ENCODE measurements around the gene PTK6. TPM values are rescaled to one million over a fixed set of nuclear protein-coding genes. Genes with fewer than 3 reads are reported as not detected.

PTK6 gene
- polyA plus RNA-seq, 4 donors, result 0.56 to 87.0 (median 47.5) TPM

- peaks cover 0 to 4% (median 0%) of the 10 kb centered on the region in 3 donors for H3K36me3 ChIP-seq (ENCODE audit: control insufficient read depth in 3 of 3, insufficient read depth in 2 of 3, low read depth in 1 of 3, low read length in 3 of 3)
- peaks cover 0 to 22% (median 5%) of the 10 kb centered on the region in 3 donors for H3K27me3 ChIP-seq (ENCODE audit: control insufficient read depth in 3 of 3, insufficient read depth in 3 of 3, low read length in 3 of 3)
- WGBS, 3 donors, result 2 to 4% (median 2%) methylated on average over 26 to 34 of the region's 34 CpGs
- H3K27ac ChIP-seq (ENCODE audit: low read depth in 1 of 3, low read length in 2 of 3), result no peak within 1 kb of the TSS
- peak within 1 kb of the TSS in 2 of 3 donors; percentile 44 to 51 for H3K4me3 ChIP-seq (ENCODE audit: low read depth in 1 of 3, low read length in 3 of 3)
- FAIRE-seq, result no peak
- H3K9me3 ChIP-seq (ENCODE audit: control insufficient read depth in 2 of 2, insufficient read depth in 1 of 2, low read depth in 1 of 2, low read length in 1 of 2), result peaks cover 0 to 4% of the 10 kb centered on the region in 2 donors
- DNase-seq, result peak in 1 of 2 donors; percentile 71
- peaks cover 0 to 7% (median 0%) of the 10 kb centered on the region in 3 donors for H3K4me1 ChIP-seq (ENCODE audit: control insufficient read depth in 3 of 3, insufficient read depth in 2 of 3, low read depth in 1 of 3, low read length in 2 of 3)
Measured at GRCh38 chr20:63553933-63554290, 16.7 kb upstream of the PTK6 start, which contains the start of gene FNDC11. Gene FNDC11 (plus strand): TSS chr20:63554159. CDS start chr20:63555664, 1,505 bp downstream.

GRCh38 chr20:63553251-63553932, 16.2 kb upstream of the PTK6 start:
- peak in 1 of 2 donors; percentile 66 for DNase-seq
- Histone ChIP-seq H3K4me3 (ENCODE audit: low read depth in 1 of 3, low read length in 3 of 3) (peak overlapping the region in 2 of 3 donors; percentile 44 to 51), H3K4me1 (ENCODE audit: control insufficient read depth in 3 of 3, insufficient read depth in 2 of 3, low read depth in 1 of 3, low read length in 2 of 3) (peaks cover 0 to 7% (median 0%) of the 10 kb centered on the region in 3 donors), H3K9me3 (ENCODE audit: control insufficient read depth in 2 of 2, insufficient read depth in 1 of 2, low read depth in 1 of 2, low read length in 1 of 2) (peaks cover 0 to 4% of the 10 kb centered on the region in 2 donors), H3K27ac (ENCODE audit: low read depth in 1 of 3, low read length in 2 of 3) (no peak overlapping the region), H3K36me3 (ENCODE audit: control insufficient read depth in 3 of 3, insufficient read depth in 2 of 3, low read depth in 1 of 3, low read length in 3 of 3) (no peaks in the 10 kb centered on the region), H3K27me3 (ENCODE audit: control insufficient read depth in 3 of 3, insufficient read depth in 3 of 3, low read length in 3 of 3) (peaks cover 0 to 27% (median 5%) of the 10 kb centered on the region in 3 donors)
- no peak for FAIRE-seq
- WGBS, 3 donors, result 2 to 4% (median 4%) methylated on average over 28 to 36 of the region's 37 CpGs

- 25 to 30% (median 28%) methylated on average over 14 to 15 of the region's 15 CpGs for WGBS, 3 donors
- Histone ChIP-seq H3K36me3 (ENCODE audit: control insufficient read depth in 3 of 3, insufficient read depth in 2 of 3, low read depth in 1 of 3, low read length in 3 of 3) (no peaks in the 10 kb centered on the region), H3K9me3 (ENCODE audit: control insufficient read depth in 2 of 2, insufficient read depth in 1 of 2, low read depth in 1 of 2, low read length in 1 of 2) (peaks cover 0 to 4% of the 10 kb centered on the region in 2 donors), H3K4me1 (ENCODE audit: control insufficient read depth in 3 of 3, insufficient read depth in 2 of 3, low read depth in 1 of 3, low read length in 2 of 3) (peaks cover 0 to 7% (median 0%) of the 10 kb centered on the region in 3 donors), H3K4me3 (ENCODE audit: low read depth in 1 of 3, low read length in 3 of 3) (no peak overlapping the region), H3K27ac (ENCODE audit: low read depth in 1 of 3, low read length in 2 of 3) (no peak overlapping the region), H3K27me3 (ENCODE audit: control insufficient read depth in 3 of 3, insufficient read depth in 3 of 3, low read length in 3 of 3) (peaks cover 0 to 33% (median 5%) of the 10 kb centered on the region in 3 donors)
- DNase-seq (no peak), FAIRE-seq (no peak)
Measured at GRCh38 chr20:63552481-63553249, 15.5 kb upstream of the PTK6 start.

- H3K4me1 ChIP-seq (ENCODE audit: control insufficient read depth in 3 of 3, insufficient read depth in 2 of 3, low read depth in 1 of 3, low read length in 2 of 3), result peaks cover 0 to 9% (median 0%) of the 10 kb centered on the region in 3 donors
- WGBS, 3 donors, result 45 to 58% (median 52%) methylated on average over 9 of the region's 9 CpGs
- no peak for FAIRE-seq
- peaks cover 0 to 4% of the 10 kb centered on the region in 2 donors for H3K9me3 ChIP-seq (ENCODE audit: control insufficient read depth in 2 of 2, insufficient read depth in 1 of 2, low read depth in 1 of 2, low read length in 1 of 2)
- H3K4me3 ChIP-seq (ENCODE audit: low read depth in 1 of 3, low read length in 3 of 3), result no peak overlapping the region
- DNase-seq, result no peak
- no peak overlapping the region for H3K27ac ChIP-seq (ENCODE audit: low read depth in 1 of 3, low read length in 2 of 3)
- no peaks in the 10 kb centered on the region for H3K36me3 ChIP-seq (ENCODE audit: control insufficient read depth in 3 of 3, insufficient read depth in 2 of 3, low read depth in 1 of 3, low read length in 3 of 3)
- peaks cover 5 to 48% (median 8%) of the 10 kb centered on the region in 3 donors for H3K27me3 ChIP-seq (ENCODE audit: control insufficient read depth in 3 of 3, insufficient read depth in 3 of 3, low read length in 3 of 3)
Measured at GRCh38 chr20:63551068-63551467, 13.9 kb upstream of the PTK6 start.

- WGBS, 3 donors, result 61 to 81% (median 65%) methylated on average over 14 to 18 of the region's 18 CpGs
- H3K27me3 ChIP-seq (ENCODE audit: control insufficient read depth in 3 of 3, insufficient read depth in 3 of 3, low read length in 3 of 3), result peaks cover 5 to 54% (median 8%) of the 10 kb centered on the region in 3 donors
- H3K27ac ChIP-seq (ENCODE audit: low read depth in 1 of 3, low read length in 2 of 3), result no peak overlapping the region
- H3K4me3 ChIP-seq (ENCODE audit: low read depth in 1 of 3, low read length in 3 of 3), result no peak overlapping the region
- peaks cover 0 to 4% of the 10 kb centered on the region in 2 donors for H3K9me3 ChIP-seq (ENCODE audit: control insufficient read depth in 2 of 2, insufficient read depth in 1 of 2, low read depth in 1 of 2, low read length in 1 of 2)
- no peak for DNase-seq
- FAIRE-seq, result no peak
- H3K4me1 ChIP-seq (ENCODE audit: control insufficient read depth in 3 of 3, insufficient read depth in 2 of 3, low read depth in 1 of 3, low read length in 2 of 3), result peaks cover 0 to 22% (median 0%) of the 10 kb centered on the region in 3 donors
- no peaks in the 10 kb centered on the region for H3K36me3 ChIP-seq (ENCODE audit: control insufficient read depth in 3 of 3, insufficient read depth in 2 of 3, low read depth in 1 of 3, low read length in 3 of 3)
Measured at GRCh38 chr20:63549679-63550282, 12.6 kb upstream of the PTK6 start.

- Histone ChIP-seq H3K27me3 (ENCODE audit: control insufficient read depth in 3 of 3, insufficient read depth in 3 of 3, low read length in 3 of 3) (peaks cover 5 to 50% (median 8%) of the 10 kb centered on the region in 3 donors), H3K4me1 (ENCODE audit: control insufficient read depth in 3 of 3, insufficient read depth in 2 of 3, low read depth in 1 of 3, low read length in 2 of 3) (peaks cover 0 to 23% (median 0%) of the 10 kb centered on the region in 3 donors), H3K4me3 (ENCODE audit: low read depth in 1 of 3, low read length in 3 of 3) (no peak overlapping the region), H3K36me3 (ENCODE audit: control insufficient read depth in 3 of 3, insufficient read depth in 2 of 3, low read depth in 1 of 3, low read length in 3 of 3) (no peaks in the 10 kb centered on the region), H3K27ac (ENCODE audit: low read depth in 1 of 3, low read length in 2 of 3) (no peak overlapping the region), H3K9me3 (ENCODE audit: control insufficient read depth in 2 of 2, insufficient read depth in 1 of 2, low read depth in 1 of 2, low read length in 1 of 2) (peaks cover 0 to 4% of the 10 kb centered on the region in 2 donors)
- DNase-seq, result no peak
- WGBS, 3 donors, result 20 to 27% (median 22%) methylated on average over 6 to 12 of the region's 25 CpGs
- FAIRE-seq, result no peak
Measured at GRCh38 chr20:63549019-63549418, 11.8 kb upstream of the PTK6 start.

GRCh38 chr20:63548542-63548941, 11.4 kb upstream of the PTK6 start:
- H3K4me3 ChIP-seq (ENCODE audit: low read depth in 1 of 3, low read length in 3 of 3), result no peak overlapping the region
- no peaks in the 10 kb centered on the region for H3K36me3 ChIP-seq (ENCODE audit: control insufficient read depth in 3 of 3, insufficient read depth in 2 of 3, low read depth in 1 of 3, low read length in 3 of 3)
- 32 to 47% (median 45%) methylated on average over 10 to 11 of the region's 11 CpGs for WGBS, 3 donors
- H3K9me3 ChIP-seq (ENCODE audit: control insufficient read depth in 2 of 2, insufficient read depth in 1 of 2, low read depth in 1 of 2, low read length in 1 of 2), result peaks cover 0 to 4% of the 10 kb centered on the region in 2 donors
- H3K27ac ChIP-seq (ENCODE audit: low read depth in 1 of 3, low read length in 2 of 3), result no peak overlapping the region
- FAIRE-seq (no peak), DNase-seq (no peak)
- H3K4me1 ChIP-seq (ENCODE audit: control insufficient read depth in 3 of 3, insufficient read depth in 2 of 3, low read depth in 1 of 3, low read length in 2 of 3), result peaks cover 0 to 25% (median 0%) of the 10 kb centered on the region in 3 donors
- H3K27me3 ChIP-seq (ENCODE audit: control insufficient read depth in 3 of 3, insufficient read depth in 3 of 3, low read length in 3 of 3), result peaks cover 5 to 47% (median 8%) of the 10 kb centered on the region in 3 donors

Measured in small intestine (tissue), 7 donors.